ENCODE results near the gene PAX7.

Gene PAX7

DNA sequence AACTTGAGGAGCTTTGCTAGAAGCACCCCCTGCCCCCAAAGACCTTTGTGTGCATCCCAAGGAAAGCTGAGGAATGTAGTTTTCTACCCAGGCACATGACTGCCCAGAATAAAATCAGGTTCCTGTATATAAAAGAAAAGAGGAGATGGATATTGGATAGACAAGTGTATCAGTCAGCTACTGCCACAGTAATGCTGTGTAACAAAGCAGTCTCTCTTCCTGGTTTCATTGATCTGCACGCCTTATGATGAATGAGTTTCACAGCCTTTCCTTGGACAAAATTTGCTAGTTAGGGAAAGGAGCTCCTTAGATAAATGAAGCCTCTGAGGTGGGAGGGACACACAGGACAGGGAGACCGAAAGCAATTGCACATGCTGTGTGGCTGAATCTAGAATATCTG lies 120.0 kb downstream of the PAX7 start:
- no peak for DNase-seq (ENCODE audit: low read depth, low spot score)
- Histone ChIP-seq H3K4me1 (ENCODE audit: insufficient read depth, insufficient read length) (peaks cover 2% of the 10 kb centered on the region), H3K9ac (ENCODE audit: insufficient read length, low read depth) (no peak overlapping the region), H3K36me3 (ENCODE audit: insufficient read depth, insufficient read length, low read length) (no peaks in the 10 kb centered on the region), H3K4me3 (ENCODE audit: insufficient read length, low read depth) (no peak overlapping the region), H3K9me3 (ENCODE audit: insufficient read depth, low read length) (peaks cover 22% of the 10 kb centered on the region), H3K27me3 (ENCODE audit: insufficient read depth, insufficient read length) (peaks cover 9% of the 10 kb centered on the region)
- TF ChIP-seq ZNF274 (IDR thresholded peaks at IDR 0.05; ENCODE audit: low read depth, low read length): no peak
- TF ChIP-seq YY1 (IDR thresholded peaks at IDR 0.05; ENCODE audit: insufficient read depth, insufficient read length): no peak
- no peak for TF ChIP-seq SUZ12 (IDR thresholded peaks at IDR 0.05; ENCODE audit: extremely low read depth, insufficient read depth, insufficient read length)

DNA sequence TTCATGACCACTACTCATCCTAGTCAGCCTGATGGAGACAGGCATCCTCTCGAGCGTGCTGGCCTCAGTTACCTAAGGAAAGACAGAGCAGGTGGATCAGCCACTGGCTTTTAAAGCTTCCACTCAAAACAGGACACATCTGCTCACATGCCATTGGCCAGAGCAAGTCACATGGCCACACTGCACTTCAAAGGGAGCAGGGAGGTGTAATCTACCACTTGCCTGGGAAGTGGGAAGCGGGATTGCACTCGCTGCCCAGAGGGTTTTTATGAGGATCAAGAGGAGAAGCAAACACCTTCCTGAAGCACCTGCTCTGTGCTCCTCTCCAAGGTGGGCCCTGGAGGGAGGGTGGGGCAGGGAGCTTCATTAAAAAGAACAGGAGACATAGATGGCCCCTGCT lies 120.8 kb downstream of the PAX7 start:
- TF ChIP-seq SUZ12 (IDR thresholded peaks at IDR 0.05; ENCODE audit: extremely low read depth, insufficient read depth, insufficient read length) (no peak), YY1 (IDR thresholded peaks at IDR 0.05; ENCODE audit: insufficient read depth, insufficient read length) (no peak), ZNF274 (IDR thresholded peaks at IDR 0.05; ENCODE audit: low read depth, low read length) (no peak)
- no peaks in the 10 kb centered on the region for H3K4me1 ChIP-seq (ENCODE audit: insufficient read depth, insufficient read length)
- H3K9ac ChIP-seq (ENCODE audit: insufficient read length, low read depth): no peak overlapping the region
- H3K27me3 ChIP-seq (ENCODE audit: insufficient read depth, insufficient read length): peaks cover 9% of the 10 kb centered on the region
- no peak overlapping the region for H3K4me3 ChIP-seq (ENCODE audit: insufficient read length, low read depth)
- H3K36me3 ChIP-seq (ENCODE audit: insufficient read depth, insufficient read length, low read length): no peaks in the 10 kb centered on the region
- peaks cover 22% of the 10 kb centered on the region for H3K9me3 ChIP-seq (ENCODE audit: insufficient read depth, low read length)
- no peak for DNase-seq (ENCODE audit: low read depth, low spot score)

DNA sequence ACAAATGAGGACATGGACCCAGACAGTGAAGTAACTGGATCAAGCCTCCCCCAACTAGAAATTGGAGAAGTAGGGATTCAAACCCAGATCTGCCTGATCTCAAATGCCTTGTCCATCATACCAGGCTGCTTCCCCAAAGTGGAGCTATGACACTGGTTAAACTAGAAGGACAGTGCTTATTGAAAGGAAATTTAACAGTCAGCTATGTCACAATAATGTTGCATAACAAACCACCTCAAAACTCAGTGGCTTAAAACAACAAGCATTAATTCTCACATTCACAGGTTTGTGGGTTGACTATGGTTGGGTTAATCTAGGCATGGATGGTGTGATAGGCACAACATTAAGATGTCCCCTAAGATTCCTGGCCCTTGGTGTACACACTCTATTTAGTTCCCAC lies 121.8 kb downstream of the PAX7 start:
- no peak for DNase-seq (ENCODE audit: low read depth, low spot score)
- Histone ChIP-seq H3K36me3 (ENCODE audit: insufficient read depth, insufficient read length, low read length) (no peaks in the 10 kb centered on the region), H3K9me3 (ENCODE audit: insufficient read depth, low read length) (peaks cover 22% of the 10 kb centered on the region), H3K4me3 (ENCODE audit: insufficient read length, low read depth) (no peak overlapping the region), H3K9ac (ENCODE audit: insufficient read length, low read depth) (no peak overlapping the region), H3K4me1 (ENCODE audit: insufficient read depth, insufficient read length) (no peaks in the 10 kb centered on the region), H3K27me3 (ENCODE audit: insufficient read depth, insufficient read length) (peaks cover 9% of the 10 kb centered on the region)
- TF ChIP-seq ZNF274 (IDR thresholded peaks at IDR 0.05; ENCODE audit: low read depth, low read length) (no peak), SUZ12 (IDR thresholded peaks at IDR 0.05; ENCODE audit: extremely low read depth, insufficient read depth, insufficient read length) (no peak), YY1 (IDR thresholded peaks at IDR 0.05; ENCODE audit: insufficient read depth, insufficient read length) (no peak)

DNA sequence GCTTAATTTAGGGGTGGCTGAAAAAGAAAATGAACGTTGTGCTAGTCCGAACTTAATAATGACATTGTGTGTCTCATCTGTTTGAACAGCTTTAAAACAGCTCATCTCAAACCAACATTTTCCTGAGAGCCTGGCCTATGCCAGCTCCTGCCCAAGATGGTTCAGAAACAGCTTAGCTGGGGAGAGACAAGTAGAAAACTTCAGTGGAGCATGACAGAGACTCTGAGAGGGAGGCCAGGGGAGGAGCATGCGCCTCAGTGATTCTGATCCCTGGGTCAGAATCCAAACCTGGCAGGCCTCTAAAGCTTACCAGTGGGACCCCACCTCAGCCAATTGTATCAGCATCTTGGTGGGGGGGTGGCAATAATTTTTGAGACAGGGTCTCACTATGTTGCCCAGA lies 129.5 kb downstream of the PAX7 start:
- no peaks in the 10 kb centered on the region for H3K4me1 ChIP-seq (ENCODE audit: insufficient read depth, insufficient read length)
- no peak overlapping the region for H3K4me3 ChIP-seq (ENCODE audit: insufficient read length, low read depth)
- no peak overlapping the region for H3K9ac ChIP-seq (ENCODE audit: insufficient read length, low read depth)
- peaks cover 14% of the 10 kb centered on the region for H3K9me3 ChIP-seq (ENCODE audit: insufficient read depth, low read length)
- H3K27me3 ChIP-seq (ENCODE audit: insufficient read depth, insufficient read length): no peaks in the 10 kb centered on the region
- no peaks in the 10 kb centered on the region for H3K36me3 ChIP-seq (ENCODE audit: insufficient read depth, insufficient read length, low read length)
- TF ChIP-seq SUZ12 (IDR thresholded peaks at IDR 0.05; ENCODE audit: extremely low read depth, insufficient read depth, insufficient read length) (no peak), ZNF274 (IDR thresholded peaks at IDR 0.05; ENCODE audit: low read depth, low read length) (no peak), YY1 (IDR thresholded peaks at IDR 0.05; ENCODE audit: insufficient read depth, insufficient read length) (no peak)
- no peak for DNase-seq (ENCODE audit: low read depth, low spot score)

DNA sequence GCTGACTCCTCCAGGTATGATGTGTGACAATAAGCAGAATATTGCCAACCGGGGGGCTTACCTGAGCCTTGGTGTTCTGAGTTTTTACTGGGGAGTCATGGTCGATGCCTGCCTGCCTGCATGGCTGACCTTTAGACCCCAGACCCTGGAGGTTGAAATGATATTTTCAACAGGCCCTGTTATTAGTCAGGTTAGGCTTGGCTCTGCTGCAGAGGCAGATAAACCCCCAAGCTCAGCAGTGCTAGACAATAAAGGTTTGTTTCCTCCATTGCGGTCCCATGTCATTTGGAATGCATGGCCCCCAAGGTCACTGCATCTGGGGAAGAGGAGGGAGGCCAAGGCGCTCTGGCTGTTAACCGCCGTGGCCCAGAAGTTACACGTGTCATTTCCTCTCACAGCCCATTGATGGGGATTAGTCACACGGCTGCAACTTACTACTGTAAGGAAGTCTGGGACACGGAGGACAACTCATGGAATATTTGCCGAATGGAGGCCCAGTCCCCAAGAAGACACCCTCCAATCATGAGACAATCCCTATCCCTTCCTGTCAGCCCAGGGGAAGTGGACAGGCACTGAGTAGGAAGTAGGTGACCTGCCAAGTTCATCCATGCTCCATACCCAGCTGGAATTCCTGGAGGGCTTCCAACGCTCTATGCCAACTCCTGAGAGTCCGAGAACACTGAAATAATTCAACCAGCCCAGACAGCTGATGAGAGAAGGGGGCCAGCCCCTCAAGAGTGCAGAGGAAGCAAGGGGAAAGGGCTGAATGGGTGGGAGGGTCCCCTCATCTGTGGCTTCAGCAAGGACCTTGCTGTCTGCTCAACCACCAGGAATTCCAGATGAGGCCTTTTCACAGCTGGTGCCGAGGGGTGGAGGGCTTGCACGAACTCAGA lies 131.5 kb downstream of the PAX7 start:
- TF ChIP-seq SUZ12 (IDR thresholded peaks at IDR 0.05; ENCODE audit: extremely low read depth, insufficient read depth, insufficient read length) (no peak), ZNF274 (IDR thresholded peaks at IDR 0.05; ENCODE audit: low read depth, low read length) (no peak), YY1 (IDR thresholded peaks at IDR 0.05; ENCODE audit: insufficient read depth, insufficient read length) (no peak)
- no peaks in the 10 kb centered on the region for H3K27me3 ChIP-seq (ENCODE audit: insufficient read depth, insufficient read length)
- peaks cover 12% of the 10 kb centered on the region for H3K9me3 ChIP-seq (ENCODE audit: insufficient read depth, low read length)

DNA sequence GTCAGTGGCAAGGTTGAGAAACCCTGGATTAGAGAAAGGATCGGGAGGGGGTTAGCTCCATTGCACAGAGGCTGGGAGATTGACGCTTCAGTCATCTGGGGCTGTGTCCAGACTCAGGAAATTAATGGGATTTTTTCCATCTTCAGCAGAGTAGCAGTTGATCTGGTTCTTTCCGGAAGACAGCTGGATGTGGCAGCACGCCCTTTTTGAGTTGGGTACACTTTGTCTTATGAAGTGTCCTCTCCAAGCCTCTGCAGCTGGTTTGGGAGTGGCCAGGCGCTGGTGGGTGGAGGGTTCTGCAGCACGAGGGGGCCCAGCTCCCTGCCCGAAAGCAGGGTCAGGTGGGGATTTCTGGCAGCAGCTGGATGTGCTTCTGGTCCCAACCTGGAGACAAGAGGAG lies 133.7 kb downstream of the PAX7 start:
- Histone ChIP-seq H3K9ac (ENCODE audit: insufficient read length, low read depth) (no peak overlapping the region), H3K4me3 (ENCODE audit: insufficient read length, low read depth) (no peak overlapping the region), H3K27me3 (ENCODE audit: insufficient read depth, insufficient read length) (no peaks in the 10 kb centered on the region), H3K36me3 (ENCODE audit: insufficient read depth, insufficient read length, low read length) (no peaks in the 10 kb centered on the region), H3K4me1 (ENCODE audit: insufficient read depth, insufficient read length) (no peaks in the 10 kb centered on the region), H3K9me3 (ENCODE audit: insufficient read depth, low read length) (peaks cover 6% of the 10 kb centered on the region; the same call in 1 of the 2 replicates)
- DNase-seq (ENCODE audit: low read depth, low spot score): no peak
- no peak for TF ChIP-seq YY1 (IDR thresholded peaks at IDR 0.05; ENCODE audit: insufficient read depth, insufficient read length)
- TF ChIP-seq SUZ12 (IDR thresholded peaks at IDR 0.05; ENCODE audit: extremely low read depth, insufficient read depth, insufficient read length): no peak
- no peak for TF ChIP-seq ZNF274 (IDR thresholded peaks at IDR 0.05; ENCODE audit: low read depth, low read length)

More for the DNA sequence above, 131.5 kb downstream of the PAX7 start:
- DNase-seq (ENCODE audit: low read depth, low spot score): no peak
- Histone ChIP-seq H3K4me1 (ENCODE audit: insufficient read depth, insufficient read length) (no peaks in the 10 kb centered on the region), H3K36me3 (ENCODE audit: insufficient read depth, insufficient read length, low read length) (no peaks in the 10 kb centered on the region), H3K9ac (ENCODE audit: insufficient read length, low read depth) (no peak overlapping the region), H3K4me3 (ENCODE audit: insufficient read length, low read depth) (no peak overlapping the region)

DNA sequence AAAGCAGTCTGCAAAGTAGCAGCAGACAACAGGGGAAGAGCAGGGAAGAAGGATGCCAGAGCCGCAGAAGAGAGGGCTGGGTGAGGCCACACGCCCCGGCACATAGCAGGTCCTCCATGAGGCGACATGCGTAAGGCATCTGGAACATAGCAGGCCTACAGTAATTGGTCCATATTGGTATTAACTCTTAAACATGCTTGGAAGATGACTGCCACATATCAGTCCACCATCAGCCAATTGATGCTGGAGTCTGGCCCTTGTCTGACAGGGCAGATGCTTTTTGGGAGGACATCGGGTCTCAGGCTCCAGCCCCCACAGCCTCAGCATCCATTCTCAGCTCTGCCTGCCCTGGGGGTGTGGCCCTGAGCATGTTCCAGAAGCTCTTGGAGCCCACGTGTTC lies 135.1 kb downstream of the PAX7 start:
- Histone ChIP-seq H3K4me3 (ENCODE audit: insufficient read length, low read depth) (no peak overlapping the region), H3K36me3 (ENCODE audit: insufficient read depth, insufficient read length, low read length) (no peaks in the 10 kb centered on the region), H3K4me1 (ENCODE audit: insufficient read depth, insufficient read length) (no peaks in the 10 kb centered on the region), H3K9me3 (ENCODE audit: insufficient read depth, low read length) (peaks cover 6% of the 10 kb centered on the region; the same call in 1 of the 2 replicates), H3K9ac (ENCODE audit: insufficient read length, low read depth) (no peak overlapping the region), H3K27me3 (ENCODE audit: insufficient read depth, insufficient read length) (peaks cover 4% of the 10 kb centered on the region)
- TF ChIP-seq SUZ12 (IDR thresholded peaks at IDR 0.05; ENCODE audit: extremely low read depth, insufficient read depth, insufficient read length) (no peak), ZNF274 (IDR thresholded peaks at IDR 0.05; ENCODE audit: low read depth, low read length) (no peak), YY1 (IDR thresholded peaks at IDR 0.05; ENCODE audit: insufficient read depth, insufficient read length) (no peak)
- no peak for DNase-seq (ENCODE audit: low read depth, low spot score)
